ENCODE data around the gene PON1. TPM values are rescaled to one million over a fixed set of nuclear protein-coding genes. Genes with fewer than 3 reads are reported as not detected.

The PON1 gene
- total and polyA plus RNA-seq, 2 of the 8 experiments (the other 6 are each of a cell fraction or from before 2014, with no cell fraction given), result not detected

DNA sequence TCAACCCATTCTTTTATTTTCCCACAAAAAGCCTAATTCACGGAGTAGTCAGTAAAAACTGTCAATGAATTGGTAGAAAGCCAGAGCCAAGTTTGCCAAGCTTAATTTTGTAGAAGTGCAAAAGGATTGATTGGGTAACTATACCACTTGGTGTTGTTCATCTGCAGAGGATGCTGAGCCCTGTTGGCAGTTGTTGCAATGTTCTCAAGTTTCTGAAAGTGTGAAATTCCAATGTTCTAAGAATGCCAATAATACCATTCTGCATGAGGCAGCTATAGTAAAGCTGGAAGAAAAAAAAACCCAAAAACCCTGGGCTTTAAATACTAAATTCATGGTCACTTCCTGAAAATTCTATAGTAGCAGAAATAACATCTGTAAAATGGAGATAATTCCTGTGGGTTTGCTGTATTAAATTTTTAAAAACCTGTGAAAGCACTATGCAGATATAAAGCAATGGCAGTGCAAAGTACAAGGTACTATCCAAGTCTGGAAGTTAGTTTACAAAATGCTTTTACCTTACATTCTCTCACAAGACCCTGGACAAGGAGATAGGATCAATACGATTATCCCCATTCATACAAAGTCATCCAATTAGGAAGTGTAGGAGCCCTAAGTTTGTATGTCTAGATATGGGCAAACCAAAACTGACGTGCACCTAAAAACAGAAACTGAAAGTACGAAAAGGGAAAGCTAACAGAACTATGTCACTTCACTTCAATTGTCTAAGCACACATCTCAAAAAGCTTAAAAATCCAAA lies 6.0 kb upstream of the PON1 start:
- H3K27me3 ChIP-seq (replicated peaks in 1 of 4; ENCODE audit: control insufficient read depth in 3 of 4, extremely low read depth in 1 of 4, insufficient read depth in 3 of 4, low read length in 3 of 4), result no peaks in the 10 kb centered on the region
- H3K4me2 ChIP-seq (ENCODE audit: insufficient read depth in 1 of 2, low read depth in 2 of 2, low read length in 2 of 2), result no peak overlapping the region
- DNase-seq (ENCODE audit: low read depth in 1 of 2, low spot score in 2 of 2), result no peak
- H3K23ac ChIP-seq (ENCODE audit: insufficient read length), result no peak overlapping the region
- no peaks in the 10 kb centered on the region for H4K20me1 ChIP-seq (replicated peaks in 1 of 2; ENCODE audit: control insufficient read depth in 1 of 2, insufficient read depth in 2 of 2, low read length in 2 of 2)
- no peaks in the 10 kb centered on the region for H3K9me3 ChIP-seq (ENCODE audit: insufficient read depth in 2 of 2, low read depth in 1 of 2, low read length in 1 of 2)
- no peak overlapping the region for H2AFZ ChIP-seq (ENCODE audit: low read length)
- H3K4me3 ChIP-seq (ENCODE audit: extremely low read depth in 1 of 4, insufficient read depth in 2 of 4, low read depth in 3 of 4, low read length in 4 of 4), result no peak overlapping the region
- no peaks in the 10 kb centered on the region for H3K79me1 ChIP-seq (ENCODE audit: low read depth, low read length)
- H2BK5ac ChIP-seq (ENCODE audit: low read depth, low read length), result no peak overlapping the region
- no peak overlapping the region for H3K14ac ChIP-seq (ENCODE audit: insufficient read length)
- H3K27ac ChIP-seq (ENCODE audit: low read depth, low read length), result no peak overlapping the region
- H3K23me2 ChIP-seq (ENCODE audit: low read depth, low read length), result no peaks in the 10 kb centered on the region
- no peak overlapping the region for H2BK120ac ChIP-seq (replicated peaks; ENCODE audit: low read depth, low read length)
- no peak for FAIRE-seq
- no peak overlapping the region for H3K56ac ChIP-seq (replicated peaks; ENCODE audit: insufficient read length, low read depth, low read length)
- H3K79me2 ChIP-seq (ENCODE audit: control insufficient read depth in 1 of 2, insufficient read depth in 2 of 2, low read length in 2 of 2), result no peaks in the 10 kb centered on the region
- H2BK15ac ChIP-seq (ENCODE audit: low read length), result no peak overlapping the region
- H2BK12ac ChIP-seq (ENCODE audit: low read depth, low read length), result no peak overlapping the region
- ChIA-PET POLR2A (ENCODE audit: partially characterized antibody) (no interaction called here), CTCF (ENCODE audit: partially characterized antibody) (interaction anchor here (0.6 kb wide), 1 partner anchor 80 kb away, joined by 3 read pairs; no protein-coding TSS in a partner anchor)
- H3K4ac ChIP-seq (replicated peaks; ENCODE audit: insufficient read length, low read depth, low read length), result no peak overlapping the region
- H4K8ac ChIP-seq (ENCODE audit: extremely low read depth, insufficient read depth, low read length), result no peak overlapping the region
- H3K36me3 ChIP-seq (ENCODE audit: control insufficient read depth in 2 of 4, insufficient read depth in 4 of 4, low read length in 3 of 4), result no peaks in the 10 kb centered on the region
- no peak for TF ChIP-seq JUND (IDR thresholded peaks at IDR 0.05; ENCODE audit: low read length)
- no peak for TF ChIP-seq RFX5 (IDR thresholded peaks at IDR 0.05; ENCODE audit: borderline replicate concordance, low read depth, low read length)
- TF ChIP-seq CTCF (IDR thresholded peaks at IDR 0.05; ENCODE audit: control extremely low read depth in 1 of 3, insufficient read depth in 1 of 3, low read depth in 1 of 3, low read length in 3 of 3), result no peak
- no peak overlapping the region for H4K91ac ChIP-seq (replicated peaks; ENCODE audit: insufficient read length, low read length)
- H2BK20ac ChIP-seq (ENCODE audit: low read length), result no peak overlapping the region
- H2AK5ac ChIP-seq (ENCODE audit: low read depth, low read length), result no peak overlapping the region
- H3K18ac ChIP-seq (ENCODE audit: extremely low read depth, low read length), result no peak overlapping the region
- H3K9ac ChIP-seq (replicated peaks in 1 of 4; ENCODE audit: extremely low read depth in 1 of 4, low read depth in 3 of 4, low read length in 3 of 4), result no peak overlapping the region
- no peak overlapping the region for H4K5ac ChIP-seq (ENCODE audit: insufficient read length, low read depth, low read length)
- H3K4me1 ChIP-seq (replicated peaks in 1 of 4; ENCODE audit: control insufficient read depth in 3 of 4, insufficient read depth in 4 of 4, low read length in 3 of 4), result no peaks in the 10 kb centered on the region
- 93% methylated on average over 4 of the region's 4 CpGs; no CpG with 5 or more reads in 1 of the 2 experiments for whole genome bisulfite sequencing, 2 experiments (ENCODE audit: extremely low coverage in 1 of 2, insufficient coverage in 1 of 2, insufficient read length in 1 of 2, insufficient replicate concordance in 2 of 2, low coverage in 1 of 2, low lambda C conversion rate in 2 of 2, missing lambda C conversion rate in 1 of 2)

Data from H1 (cell line).